HG03342 (cell line): ENCODE measurements around the gene CLIC6.

Source experiments
- ATAC-seq: cut with Tn5 transposase; IDR thresholded peaks from one replicate; pipeline ENCODE4 v1.9.1; 2021; ENCODE audit warnings: mild to moderate bottlenecking, moderate library complexity; ENCODE audit not compliant: unreplicated experiment

The CLIC6 gene

DNA sequence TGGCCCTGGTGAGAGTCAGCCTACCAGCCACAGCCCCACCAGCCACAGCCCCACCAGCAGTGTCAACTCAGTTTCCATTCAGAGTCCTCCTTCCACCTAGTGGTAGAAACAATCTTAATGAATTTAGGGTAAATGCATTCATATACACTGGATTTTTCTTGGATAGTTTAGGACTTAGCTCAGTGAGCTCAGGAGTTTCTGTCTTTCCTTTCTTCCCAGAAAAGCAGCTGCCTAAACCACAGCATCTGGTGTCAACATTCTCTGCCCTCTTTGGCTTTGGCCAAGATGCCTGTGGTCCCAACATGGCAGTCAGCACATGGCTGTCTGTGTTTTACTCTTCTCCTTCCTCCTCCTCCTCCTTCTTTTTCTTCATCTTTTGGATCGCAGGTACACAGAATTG is 94.0 kb downstream of the CLIC6 start:
- ATAC-seq, result no peak

DNA sequence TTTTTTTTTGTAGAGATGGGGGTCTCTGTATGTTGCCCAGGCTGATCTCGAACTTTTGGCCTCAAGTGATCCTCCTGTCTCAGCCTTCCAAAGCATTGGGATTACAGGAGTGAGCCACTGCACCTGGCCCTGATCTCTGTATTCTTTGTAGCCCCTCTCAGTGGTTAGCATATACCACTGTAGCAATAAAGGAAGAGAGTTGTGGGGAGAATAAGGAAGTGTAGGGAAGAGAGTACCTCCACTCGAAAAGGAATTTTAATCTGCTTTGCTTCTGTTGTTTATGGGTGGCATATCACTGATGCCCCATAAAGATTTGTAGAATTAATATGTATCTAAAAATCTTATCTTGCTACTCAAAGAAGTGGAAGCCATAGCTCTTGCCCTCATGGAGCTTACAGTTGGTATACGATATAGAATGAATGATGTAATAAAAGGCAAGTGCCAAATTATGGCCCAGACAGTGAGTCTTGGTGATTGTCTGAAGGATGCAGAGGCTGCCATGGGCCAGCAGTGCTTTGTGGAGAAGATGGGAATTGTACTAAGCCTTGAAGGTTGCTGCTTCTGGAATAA is 96.0 kb downstream of the CLIC6 start:
- no peak for ATAC-seq

DNA sequence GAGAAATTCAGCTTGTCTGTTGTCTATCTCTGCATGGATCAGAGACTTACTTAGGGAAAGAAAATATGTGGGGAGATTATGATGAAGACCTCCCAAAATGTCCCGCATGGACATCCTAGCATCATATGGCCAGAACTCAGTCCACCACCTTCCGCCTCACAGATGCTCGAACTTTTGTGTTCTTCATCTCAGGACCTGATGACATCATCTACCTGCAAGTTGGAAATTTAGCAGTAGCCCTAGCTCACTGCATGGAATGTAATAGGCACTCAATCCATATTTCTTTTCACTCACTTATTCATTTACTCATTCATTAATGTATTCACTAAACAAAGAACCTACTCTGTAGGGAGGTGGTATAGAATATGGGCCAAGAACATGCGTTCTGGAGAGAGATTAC is 96.8 kb downstream of the CLIC6 start:
- ATAC-seq, result no peak

DNA sequence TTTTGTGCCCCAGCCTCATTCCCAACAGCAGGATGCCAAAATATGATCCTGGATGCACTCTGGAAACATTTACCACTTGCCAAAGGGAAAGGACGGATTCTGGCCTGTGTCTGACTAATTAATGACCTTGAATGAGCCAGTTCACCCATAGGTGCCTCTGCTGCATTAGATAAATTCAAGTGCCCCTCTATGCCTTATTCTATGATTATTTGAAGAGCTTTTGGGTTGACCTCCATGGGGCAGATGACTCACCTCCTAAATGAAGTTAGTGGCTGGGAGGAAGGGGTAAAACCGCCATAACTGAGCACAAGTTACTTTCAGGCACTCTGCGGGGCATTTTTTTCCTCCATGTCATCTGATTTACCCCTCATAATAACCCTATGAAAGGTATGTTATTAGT is 98.1 kb downstream of the CLIC6 start:
- no peak for ATAC-seq
